H1 (cell line): ENCODE measurements around the gene CXCL12. TPM values are rescaled to one million over a fixed set of nuclear protein-coding genes. Genes with fewer than 3 reads are reported as not detected.

ENCODE experiments used
- CTCF ChIA-PET: fragments of 300-600 bp; sonication (Branson Sonifier 250); formaldehyde crosslinking; loops from one replicate; lab custom pipeline; 2021; ENCODE audit not compliant: partially characterized antibody; lab: Charles Lee
- POLR2A ChIA-PET: fragments of 300-600 bp; sonication (Branson Sonifier 250); formaldehyde crosslinking; loops from one replicate; lab custom pipeline; 2021; ENCODE audit warnings: inconsistent platforms; ENCODE audit not compliant: partially characterized antibody; lab: Charles Lee
- DNase-seq, 2 experiments: peaks; one replicate each; pipeline versions ENCODE4 v3.0.0 to v3.0.0-alpha.2; 2010 to 2022; ENCODE audit warnings: low spot score in 2 of 2, low read depth in 1 of 2, mixed read lengths in 1 of 2
- FAIRE-seq: peaks from 2 replicates; lab custom pipeline; 2011; peaks lifted over from hg19 to GRCh38; lab: Jason Lieb, UNC
- H2AFZ ChIP-seq: 2 replicates; pipeline ENCODE4 v1.8.1; 2012; ENCODE audit warnings: low read length, inconsistent platforms
- H2AK5ac ChIP-seq: 2 replicates; pipeline ENCODE4 v1.6.1; 2013; ENCODE audit warnings: low read depth, low read length
- H2BK120ac ChIP-seq: replicated peaks from 2 replicates; pipeline ENCODE3; 2013; ENCODE audit warnings: low read depth, low read length, inconsistent platforms
- H2BK12ac ChIP-seq: 2 replicates; pipeline ENCODE4 v1.6.1; 2013; ENCODE audit warnings: low read depth, low read length
- H2BK15ac ChIP-seq: 2 replicates; pipeline ENCODE4 v1.6.1; 2013; ENCODE audit warnings: low read length
- H2BK20ac ChIP-seq: 2 replicates; pipeline ENCODE4 v1.6.1; 2013; ENCODE audit warnings: low read length
- H2BK5ac ChIP-seq: 2 replicates; pipeline ENCODE4 v1.6.1; 2013; ENCODE audit warnings: low read depth, low read length
- H3K14ac ChIP-seq: 2 replicates; pipeline ENCODE4 v1.6.1; 2013; ENCODE audit warnings: inconsistent platforms; ENCODE audit not compliant: insufficient read length
- H3K18ac ChIP-seq: 2 replicates; pipeline ENCODE4 v1.6.1; 2013; ENCODE audit warnings: low read length; ENCODE audit errors: extremely low read depth
- H3K23ac ChIP-seq: 2 replicates; pipeline ENCODE4 v1.6.1; 2013; ENCODE audit warnings: inconsistent platforms; ENCODE audit not compliant: insufficient read length
- H3K23me2 ChIP-seq: 2 replicates; pipeline ENCODE4 v1.6.1; 2013; ENCODE audit warnings: low read depth, low read length
- H3K27ac ChIP-seq: 2 replicates; pipeline ENCODE4 v1.6.1; 2011; ENCODE audit warnings: low read depth, low read length, inconsistent platforms
- H3K27me3 ChIP-seq, 4 experiments: replicated peaks in 1 of 4; 1 replicate in 1 of 4; 2 replicates in 3 of 4; pipeline versions ENCODE4 v1.6.1 to v1.8.1; 2011 to 2013; ENCODE audit warnings: low read length in 3 of 4, mild to moderate bottlenecking in 3 of 4, inconsistent platforms in 2 of 4, mixed read lengths in 2 of 4, moderate library complexity in 1 of 4; ENCODE audit not compliant: control insufficient read depth in 3 of 4, insufficient read depth in 3 of 4; ENCODE audit errors: extremely low read depth in 1 of 4
- H3K36me3 ChIP-seq, 4 experiments: 2 replicates each; pipeline versions ENCODE4 v1.6.1 to v1.8.1; 2011 to 2013; ENCODE audit warnings: mild to moderate bottlenecking in 4 of 4, low read length in 3 of 4, moderate library complexity in 2 of 4, control low read depth in 1 of 4, inconsistent platforms in 1 of 4; ENCODE audit not compliant: insufficient read depth in 4 of 4, control insufficient read depth in 2 of 4
- H3K4ac ChIP-seq: replicated peaks from 2 replicates; pipeline ENCODE3; 2013; ENCODE audit warnings: low read length, low read depth, mixed read lengths, inconsistent platforms; ENCODE audit not compliant: insufficient read length
- H3K4me1 ChIP-seq, 4 experiments: replicated peaks in 1 of 4; 1 replicate in 1 of 4; 2 replicates in 3 of 4; pipeline versions ENCODE4 v1.6.1 to v1.8.1; 2011 to 2013; ENCODE audit warnings: low read length in 3 of 4, inconsistent platforms in 2 of 4, mixed read lengths in 1 of 4; ENCODE audit not compliant: insufficient read depth in 4 of 4, control insufficient read depth in 3 of 4
- H3K4me2 ChIP-seq, 2 experiments: 2 replicates each; pipeline versions ENCODE4 v1.6.1 to v1.8.1; 2011 to 2013; ENCODE audit warnings: low read depth in 2 of 2, low read length in 2 of 2, control low read depth in 1 of 2, inconsistent platforms in 1 of 2, mild to moderate bottlenecking in 1 of 2; ENCODE audit not compliant: insufficient read depth in 1 of 2
- H3K4me3 ChIP-seq, 4 experiments: fragments of 200-600, 300-600 bp in 1 of 4; sonication (generic), shearing (Covaris generic), sonication (Bioruptor Twin) in 1 of 4; 2 replicates each; pipeline versions ENCODE4 v1.5.1 to v1.8.1; 2011 to 2016; ENCODE audit warnings: low read length in 4 of 4, low read depth in 3 of 4, control low read depth in 2 of 4, inconsistent platforms in 2 of 4, mild to moderate bottlenecking in 2 of 4, mixed read lengths in 1 of 4, moderate library complexity in 1 of 4; ENCODE audit not compliant: insufficient read depth in 2 of 4; ENCODE audit errors: extremely low read depth in 1 of 4
- H3K56ac ChIP-seq: replicated peaks from 2 replicates; pipeline ENCODE3; 2013; ENCODE audit warnings: low read depth, mild to moderate bottlenecking, mixed read lengths, low read length, inconsistent platforms; ENCODE audit not compliant: insufficient read length
- H3K79me1 ChIP-seq: 2 replicates; pipeline ENCODE4 v1.6.1; 2013; ENCODE audit warnings: low read depth, low read length, control low read depth
- H3K79me2 ChIP-seq, 2 experiments: 2 replicates each; pipeline versions ENCODE4 v1.6.1 to v1.8.1; 2012 to 2013; ENCODE audit warnings: low read length in 2 of 2, mild to moderate bottlenecking in 2 of 2, inconsistent platforms in 1 of 2; ENCODE audit not compliant: insufficient read depth in 2 of 2, control insufficient read depth in 1 of 2
- H3K9ac ChIP-seq, 4 experiments: replicated peaks in 1 of 4; 1 replicate in 1 of 4; 2 replicates in 3 of 4; pipeline versions ENCODE4 v1.6.1 to v1.8.1; 2011 to 2013; ENCODE audit warnings: low read depth in 3 of 4, low read length in 3 of 4, control low read depth in 2 of 4, mild to moderate bottlenecking in 2 of 4, moderate library complexity in 2 of 4, inconsistent platforms in 1 of 4; ENCODE audit errors: extremely low read depth in 1 of 4
- H3K9me3 ChIP-seq, 2 experiments: 2 replicates each; pipeline versions ENCODE4 v1.6.1 to v1.8.1; 2012 to 2013; ENCODE audit warnings: mild to moderate bottlenecking in 2 of 2, moderate library complexity in 2 of 2, control low read depth in 1 of 2, inconsistent platforms in 1 of 2, low read depth in 1 of 2, low read length in 1 of 2, mixed read lengths in 1 of 2; ENCODE audit not compliant: insufficient read depth in 2 of 2
- H4K20me1 ChIP-seq, 2 experiments: replicated peaks in 1 of 2; 2 replicates each; pipeline versions ENCODE3 to v1.8.1; 2011 to 2013; ENCODE audit warnings: inconsistent platforms in 2 of 2, low read length in 2 of 2, mild to moderate bottlenecking in 1 of 2; ENCODE audit not compliant: insufficient read depth in 2 of 2, control insufficient read depth in 1 of 2
- H4K5ac ChIP-seq: 2 replicates; pipeline ENCODE4 v1.6.1; 2013; ENCODE audit warnings: low read length, low read depth, mixed read lengths, inconsistent platforms; ENCODE audit not compliant: insufficient read length
- H4K8ac ChIP-seq: 2 replicates; pipeline ENCODE4 v1.8.0; 2013; ENCODE audit warnings: mild to moderate bottlenecking, moderate library complexity, low read length, inconsistent platforms; ENCODE audit not compliant: insufficient read depth; ENCODE audit errors: extremely low read depth
- H4K91ac ChIP-seq: replicated peaks from 2 replicates; pipeline ENCODE3; 2013; ENCODE audit warnings: low read length, mixed read lengths, inconsistent platforms; ENCODE audit not compliant: insufficient read length
- ASH2L ChIP-seq: fragments of 200-600, 300-600 bp; sonication (generic); IDR thresholded peaks from one replicate; pipeline ENCODE4 v1.7.1; 2017; ENCODE audit warnings: low read length
- BACH1 ChIP-seq: IDR thresholded peaks from 2 replicates; pipeline ENCODE4 v1.6.1; 2012; ENCODE audit warnings: low read length, improper control_type of control experiment
- CREB1 ChIP-seq: IDR thresholded peaks from 2 replicates; pipeline ENCODE4 v1.6.1; 2012; ENCODE audit warnings: inconsistent platforms
- CTBP2 ChIP-seq: IDR thresholded peaks from 2 replicates; pipeline ENCODE4 v1.7.0; 2011; ENCODE audit warnings: borderline replicate concordance, mild to moderate bottlenecking, moderate library complexity, mixed read lengths, low read length; ENCODE audit not compliant: insufficient read depth, insufficient read length
- EGR1 ChIP-seq: IDR thresholded peaks from 2 replicates; pipeline ENCODE4 v1.6.1; 2011; ENCODE audit warnings: low read depth, low read length, borderline replicate concordance
- JUN ChIP-seq: IDR thresholded peaks from 2 replicates; pipeline ENCODE4 v1.6.1; 2011; ENCODE audit warnings: low read depth, mild to moderate bottlenecking, improper control_type of control experiment, low read length
- KDM1A ChIP-seq: fragments of 200-600, 300-600 bp; sonication (generic); IDR thresholded peaks from 2 replicates; pipeline ENCODE4 v1.7.1; 2016; ENCODE audit warnings: mild to moderate bottlenecking, low read length, borderline replicate concordance
- RAD21 ChIP-seq, 2 experiments: IDR thresholded peaks in 1 of 2; conservative IDR thresholded peaks in 1 of 2; 2 replicates each; pipeline ENCODE4 v1.6.1; 2011; ENCODE audit warnings: low read depth in 2 of 2, low read length in 2 of 2, improper control_type of control experiment in 1 of 2, inconsistent platforms in 1 of 2, mild to moderate bottlenecking in 1 of 2, moderate library complexity in 1 of 2
- RBBP5 ChIP-seq: IDR thresholded peaks from 2 replicates; pipeline ENCODE4 v1.7.1; 2012; ENCODE audit warnings: low read depth, mild to moderate bottlenecking, inconsistent platforms, low read length, moderate library complexity, borderline replicate concordance
- SP4 ChIP-seq: IDR thresholded peaks from 2 replicates; pipeline ENCODE4 v1.6.1; 2012; ENCODE audit warnings: low read length, inconsistent platforms
- TAF1 ChIP-seq: IDR thresholded peaks from 2 replicates; pipeline ENCODE4 v1.6.1; 2011; ENCODE audit warnings: mild to moderate bottlenecking, low read depth, low read length
- YY1 ChIP-seq: IDR thresholded peaks from 2 replicates; pipeline ENCODE4 v1.6.1; 2011; ENCODE audit warnings: low read depth, mild to moderate bottlenecking, low read length
- polyA plus RNA-seq, 7 experiments: library from polyadenylated mRNA; depleted of rRNA in 3 of 7; stranded (reverse) in 5 of 7; unstranded in 2 of 7; fragments of >200 nt in 5 of 7; fragments of 200-250 nt in 2 of 7; gene quantifications; 1 replicate in 5 of 7; 2 replicates in 1 of 7; 4 replicates in 1 of 7; pipeline versions ENCODE4 v1.2.1 to v1.2.3, GENCODE V29; 2011 to 2013; ENCODE audit warnings: missing spikeins in 2 of 7, mixed read lengths in 2 of 7
- total RNA-seq: library from RNA; stranded (reverse); fragmentation: NEBNext Ultra II Directional; extraction: Animal tissue kit (Norgen Biotek cat#: 25700); gene quantifications from 2 replicates; pipeline ENCODE4 v1.2.1, GENCODE V29; 2021
- TF ChIP-seq, protein P1 (sequence below): IDR thresholded peaks from 2 replicates; pipeline ENCODE4 v1.6.1; 2012; ENCODE audit warnings: inconsistent platforms
- TF ChIP-seq, protein P2 (sequence below), 3 experiments: IDR thresholded peaks; 1 replicate in 2 of 3; 2 replicates in 1 of 3; pipeline versions ENCODE4 v1.5.1 to v1.6.1; 2011; ENCODE audit warnings: low read length in 3 of 3, mild to moderate bottlenecking in 3 of 3, inconsistent platforms in 2 of 3, low read depth in 1 of 3, moderate library complexity in 1 of 3; ENCODE audit not compliant: insufficient read depth in 1 of 3; ENCODE audit errors: control extremely low read depth in 1 of 3

Gene CXCL12
- total and polyA plus RNA-seq, 2 of the 8 experiments (the other 6 are each of a cell fraction or from before 2014, with no cell fraction given): 51.4 to 53.8 TPM

DNA sequence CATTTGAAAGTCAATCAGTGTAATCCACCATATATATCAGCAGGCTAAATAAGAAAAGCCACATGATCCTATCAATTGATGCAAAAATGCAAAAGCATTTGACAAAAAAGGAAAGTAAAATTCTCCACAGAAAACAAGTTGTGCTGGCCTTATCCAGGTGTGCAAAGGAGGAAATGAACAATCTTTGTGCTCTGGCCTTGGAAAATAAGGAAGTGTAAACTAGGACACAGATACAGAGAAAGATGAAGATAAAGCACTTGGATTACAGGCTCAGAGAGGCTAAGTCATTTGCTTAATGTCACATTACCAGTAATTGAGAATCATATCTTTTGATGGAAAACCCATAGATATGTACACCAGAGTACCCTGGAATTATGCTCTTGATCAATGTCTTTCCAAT is 54.5 kb downstream of the CXCL12 start:
- Histone ChIP-seq H2AK5ac (no peak overlapping the region), H2BK15ac (no peak overlapping the region), H2BK12ac (no peak overlapping the region), H3K23me2 (no peaks in the 10 kb centered on the region), H2BK120ac (no peak overlapping the region), H3K4ac (no peak overlapping the region), H3K9me3 (no peaks in the 10 kb centered on the region), H3K27me3 (no peaks in the 10 kb centered on the region), H3K79me2 (no peaks in the 10 kb centered on the region), H3K56ac (no peak overlapping the region), H3K27ac (no peak overlapping the region), H4K20me1 (peaks cover 0 to 2% of the 10 kb centered on the region in 2 experiments), H3K18ac (no peak overlapping the region), H3K4me3 (no peak overlapping the region), H3K14ac (no peak overlapping the region), H3K79me1 (no peaks in the 10 kb centered on the region), H3K9ac (no peak overlapping the region), H3K4me1 (peaks cover 0 to 5% (median 2%) of the 10 kb centered on the region in 4 experiments; a peak in 1 of 7 replicates), H2BK5ac (no peak overlapping the region), H3K23ac (no peak overlapping the region), H3K4me2 (no peak overlapping the region), H4K5ac (no peak overlapping the region), H2AFZ (no peak overlapping the region), H3K36me3 (no peaks in the 10 kb centered on the region), H2BK20ac (no peak overlapping the region), H4K91ac (no peak overlapping the region), H4K8ac (no peak overlapping the region)
- no peak for DNase-seq
- no peak for FAIRE-seq
- ChIA-PET POLR2A (no interaction called here), CTCF (no interaction called here)
- no peak for TF ChIP-seq TAF1
- no peak for TF ChIP-seq ASH2L
- no peak for TF ChIP-seq RAD21 (IDR thresholded peaks at IDR 0.05 in 1 of 2, conservative IDR thresholded peaks at IDR 0.05 in 1 of 2; ENCODE audit: low read depth in 2 of 2, low read length in 2 of 2)
- TF ChIP-seq YY1: no peak
- no peak for TF ChIP-seq RBBP5
- TF ChIP-seq JUN: no peak
- TF ChIP-seq KDM1A: no peak
- TF ChIP-seq CREB1: no peak
- TF ChIP-seq BACH1: no peak
- TF ChIP-seq, protein P1, sequence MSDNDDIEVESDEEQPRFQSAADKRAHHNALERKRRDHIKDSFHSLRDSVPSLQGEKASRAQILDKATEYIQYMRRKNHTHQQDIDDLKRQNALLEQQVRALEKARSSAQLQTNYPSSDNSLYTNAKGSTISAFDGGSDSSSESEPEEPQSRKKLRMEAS: no peak
- no peak for TF ChIP-seq EGR1
- no peak for TF ChIP-seq SP4
- TF ChIP-seq, protein P2, sequence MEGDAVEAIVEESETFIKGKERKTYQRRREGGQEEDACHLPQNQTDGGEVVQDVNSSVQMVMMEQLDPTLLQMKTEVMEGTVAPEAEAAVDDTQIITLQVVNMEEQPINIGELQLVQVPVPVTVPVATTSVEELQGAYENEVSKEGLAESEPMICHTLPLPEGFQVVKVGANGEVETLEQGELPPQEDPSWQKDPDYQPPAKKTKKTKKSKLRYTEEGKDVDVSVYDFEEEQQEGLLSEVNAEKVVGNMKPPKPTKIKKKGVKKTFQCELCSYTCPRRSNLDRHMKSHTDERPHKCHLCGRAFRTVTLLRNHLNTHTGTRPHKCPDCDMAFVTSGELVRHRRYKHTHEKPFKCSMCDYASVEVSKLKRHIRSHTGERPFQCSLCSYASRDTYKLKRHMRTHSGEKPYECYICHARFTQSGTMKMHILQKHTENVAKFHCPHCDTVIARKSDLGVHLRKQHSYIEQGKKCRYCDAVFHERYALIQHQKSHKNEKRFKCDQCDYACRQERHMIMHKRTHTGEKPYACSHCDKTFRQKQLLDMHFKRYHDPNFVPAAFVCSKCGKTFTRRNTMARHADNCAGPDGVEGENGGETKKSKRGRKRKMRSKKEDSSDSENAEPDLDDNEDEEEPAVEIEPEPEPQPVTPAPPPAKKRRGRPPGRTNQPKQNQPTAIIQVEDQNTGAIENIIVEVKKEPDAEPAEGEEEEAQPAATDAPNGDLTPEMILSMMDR (IDR thresholded peaks at IDR 0.05; ENCODE audit: control extremely low read depth in 1 of 3, insufficient read depth in 1 of 3, low read depth in 1 of 3, low read length in 3 of 3): no peak
- no peak for TF ChIP-seq CTBP2
